Stomach (tissue), 4 donors: ENCODE results near the gene KCNK3.

Source experiments
- CTCF ChIP-seq, 7 experiments: fragments of 450-650 bp in 4 of 7; fragments of 200-600 bp in 3 of 7; sonication (generic) in 3 of 7; IDR thresholded peaks; one replicate each; pipeline ENCODE4 v1.5.1; 2016 to 2019; ENCODE audit warnings: antibody characterized with exemption in 7 of 7, control low read depth in 2 of 7, mild to moderate bottlenecking in 1 of 7
- EP300 ChIP-seq: sonication (generic); formaldehyde crosslinking; IDR thresholded peaks from one replicate; pipeline ENCODE4 v1.6.1; 2017; ENCODE audit warnings: antibody characterized with exemption
- POLR2A ChIP-seq, 4 donors: fragments of 450-650 bp; IDR thresholded peaks; one replicate each; pipeline ENCODE4 v1.6.1; 2016; ENCODE audit warnings: antibody characterized with exemption in 4 of 4, control low read depth in 2 of 4, mild to moderate bottlenecking in 1 of 4, moderate library complexity in 1 of 4
- POLR2AphosphoS5 ChIP-seq, 3 donors: sonication (generic); formaldehyde crosslinking; IDR thresholded peaks; one replicate each; pipeline ENCODE4 v1.6.1; 2016; ENCODE audit warnings: antibody characterized with exemption in 3 of 3

GRCh38 chr2:26759845-26760244 is 67.3 kb downstream of the KCNK3 start:
- TF ChIP-seq CTCF (IDR thresholded peaks at IDR 0.05): no peak
- no peak for TF ChIP-seq POLR2A (IDR thresholded peaks at IDR 0.05)
- TF ChIP-seq POLR2AphosphoS5 (IDR thresholded peaks at IDR 0.05): no peak
- TF ChIP-seq EP300: no peak
